Ovary (tissue), 9 donors: ENCODE data around the gene TGFBI. TPM values are rescaled to one million over a fixed set of nuclear protein-coding genes. Genes with fewer than 3 reads are reported as not detected.
"Not testable (repeated sequence)": the region's sequence is repeated elsewhere in the genome, so short reads cannot be mapped to it uniquely, and the experiment has no call there.

Source experiments
- DNase-seq, 5 donors: peaks; one replicate each; pipeline ENCODE4 v3.0.0-alpha.2; 2019 to 2020
- H3K27ac ChIP-seq, 2 donors: fragments of 200-600 bp; one replicate each; pipeline versions ENCODE4 v1.5.1 to v1.8.0; 2019 to 2022
- H3K27me3 ChIP-seq: fragments of 200-600 bp; one replicate; pipeline ENCODE4 v1.8.0; 2022
- H3K36me3 ChIP-seq: fragments of 200-600 bp; sonication (generic); one replicate; pipeline ENCODE4 v1.5.1; 2019
- H3K4me1 ChIP-seq: one replicate; pipeline ENCODE4 v1.8.1; 2013; ENCODE audit warnings: mild to moderate bottlenecking, moderate library complexity; ENCODE audit not compliant: insufficient read depth
- H3K4me3 ChIP-seq: fragments of 200-600 bp; sonication (generic); one replicate; pipeline ENCODE4 v1.5.1; 2017
- H3K9me3 ChIP-seq, 2 donors: fragments of 200-600 bp in 1 of 2; sonication (generic) in 1 of 2; one replicate each; pipeline versions ENCODE4 v1.5.1 to v1.8.1; 2013 to 2019; ENCODE audit warnings: mild to moderate bottlenecking in 1 of 2, moderate library complexity in 1 of 2
- EP300 ChIP-seq: sonication (generic); formaldehyde crosslinking; IDR thresholded peaks from one replicate; pipeline ENCODE4 v1.6.1; 2017; ENCODE audit warnings: antibody characterized with exemption
- POLR2A ChIP-seq: fragments of 450-650 bp; IDR thresholded peaks from one replicate; pipeline ENCODE4 v1.6.1; 2017; ENCODE audit warnings: antibody characterized with exemption, mild to moderate bottlenecking, moderate library complexity
- WGBS, 3 donors: extraction: QIAGEN DNeasy Blood & Tissue Kit in 1 of 3; methylation state at CpG; one replicate each; pipeline versions ENCODE4 v1.1.5 to v1.1.7; 2013 to 2017; 5-methylcytosine and 5-hydroxymethylcytosine counted together
- intact Hi-C, 4 donors: fragments of 100-400 bp; cut with DNase I; formaldehyde crosslinking; loops; one replicate each; pipeline versions ENCODE4 v1.11.0 to v1.15.1; 2022 to 2023
- polyA plus RNA-seq, 2 donors: library from polyadenylated mRNA; stranded (reverse); fragments of 200-250 nt in 1 of 2; fragments of 350-450 nt in 1 of 2; fragmentation: Illumina TruSeq in 1 of 2; extraction: RNeasy Lipid Tissue Mini Kit (QIAGEN cat#74804) in 1 of 2; gene quantifications; one replicate each; pipeline ENCODE4 v1.2.3, GENCODE V29; 2013 to 2014
- total RNA-seq, 7 donors: library from RNA; depleted of rRNA in 2 of 7; stranded (reverse); fragments of >200 nt in 2 of 7; fragmentation: NEBNext Ultra II Directional in 3 of 7; extraction: Animal tissue kit (Norgen Biotek cat#: 25700) in 3 of 7; gene quantifications; one replicate each; pipeline versions ENCODE4 v1.1.0 to v1.2.4, GENCODE V29; 2016 to 2023
- TF ChIP-seq, protein P1 (sequence below), 3 donors: fragments of 450-650 bp in 2 of 3; fragments of 200-600 bp in 1 of 3; IDR thresholded peaks; one replicate each; pipeline versions ENCODE4 v1.5.1 to v1.8.0; 2016 to 2022; ENCODE audit warnings: antibody characterized with exemption in 3 of 3, mild to moderate bottlenecking in 1 of 3
- donor health status: DM: no; HTN: no; CAD: no; lungs with moderate emphysema.
- donor health status: DM: no; HTN: no; CAD: no.
- donor health status: Bipolar disorder and iron deficiency.
- donor health status: DM: yes; HTN: yes; CAD: no.
- donor health status: DM: no; HTN: no; CAD: no.
- donor health status: DM: yes; HTN: yes; CAD: no.

The TGFBI gene
- total and polyA plus RNA-seq, 9 donors: 14.5 to 138 (median 25.3) TPM

DNA sequence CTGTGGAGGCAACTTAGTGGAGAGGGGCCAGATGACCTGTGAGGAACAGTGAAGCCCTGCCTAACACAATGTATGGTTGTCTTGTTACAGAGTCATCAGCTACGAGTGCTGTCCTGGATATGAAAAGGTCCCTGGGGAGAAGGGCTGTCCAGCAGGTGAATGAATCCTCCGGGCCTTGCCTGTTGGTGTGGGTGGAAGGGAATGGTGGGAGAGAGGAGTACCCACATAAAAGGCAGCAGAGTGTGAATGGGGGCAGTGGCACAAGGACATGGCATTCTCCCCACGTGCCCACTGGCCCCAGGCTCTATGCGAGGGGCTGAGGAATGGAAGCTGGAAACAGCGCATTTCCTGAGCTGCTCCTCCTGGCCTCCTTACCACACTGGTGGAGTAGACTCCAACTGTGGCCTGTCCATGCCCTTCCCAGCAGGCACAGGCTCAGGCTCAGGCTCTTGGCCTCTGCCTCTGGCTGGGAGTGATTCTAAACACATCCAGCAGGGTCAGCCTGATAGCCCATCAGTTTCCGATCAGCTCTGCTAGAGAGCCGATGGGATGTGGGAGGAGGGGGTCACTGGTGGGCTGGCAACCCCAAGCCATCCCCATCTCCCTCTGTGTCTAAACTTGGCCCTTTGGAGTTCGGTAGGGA lies 15.3 kb downstream of the TGFBI start:
- TF ChIP-seq POLR2A (no peak), EP300 (no peak)
- TF ChIP-seq, protein P1, sequence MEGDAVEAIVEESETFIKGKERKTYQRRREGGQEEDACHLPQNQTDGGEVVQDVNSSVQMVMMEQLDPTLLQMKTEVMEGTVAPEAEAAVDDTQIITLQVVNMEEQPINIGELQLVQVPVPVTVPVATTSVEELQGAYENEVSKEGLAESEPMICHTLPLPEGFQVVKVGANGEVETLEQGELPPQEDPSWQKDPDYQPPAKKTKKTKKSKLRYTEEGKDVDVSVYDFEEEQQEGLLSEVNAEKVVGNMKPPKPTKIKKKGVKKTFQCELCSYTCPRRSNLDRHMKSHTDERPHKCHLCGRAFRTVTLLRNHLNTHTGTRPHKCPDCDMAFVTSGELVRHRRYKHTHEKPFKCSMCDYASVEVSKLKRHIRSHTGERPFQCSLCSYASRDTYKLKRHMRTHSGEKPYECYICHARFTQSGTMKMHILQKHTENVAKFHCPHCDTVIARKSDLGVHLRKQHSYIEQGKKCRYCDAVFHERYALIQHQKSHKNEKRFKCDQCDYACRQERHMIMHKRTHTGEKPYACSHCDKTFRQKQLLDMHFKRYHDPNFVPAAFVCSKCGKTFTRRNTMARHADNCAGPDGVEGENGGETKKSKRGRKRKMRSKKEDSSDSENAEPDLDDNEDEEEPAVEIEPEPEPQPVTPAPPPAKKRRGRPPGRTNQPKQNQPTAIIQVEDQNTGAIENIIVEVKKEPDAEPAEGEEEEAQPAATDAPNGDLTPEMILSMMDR (IDR thresholded peaks at IDR 0.05): no peak
- WGBS, 3 donors: 94% methylated on average over 8 of the region's 8 CpGs
- Histone ChIP-seq H3K36me3 (no peaks in the 10 kb centered on the region), H3K4me3 (no peak overlapping the region), H3K27ac (no peak overlapping the region), H3K9me3 (no peaks in the 10 kb centered on the region), H3K4me1 (no peaks in the 10 kb centered on the region), H3K27me3 (no peaks in the 10 kb centered on the region)
- peak in 1 of 5 donors; percentile 7 for DNase-seq
- intact Hi-C loops: no loop called here

DNA sequence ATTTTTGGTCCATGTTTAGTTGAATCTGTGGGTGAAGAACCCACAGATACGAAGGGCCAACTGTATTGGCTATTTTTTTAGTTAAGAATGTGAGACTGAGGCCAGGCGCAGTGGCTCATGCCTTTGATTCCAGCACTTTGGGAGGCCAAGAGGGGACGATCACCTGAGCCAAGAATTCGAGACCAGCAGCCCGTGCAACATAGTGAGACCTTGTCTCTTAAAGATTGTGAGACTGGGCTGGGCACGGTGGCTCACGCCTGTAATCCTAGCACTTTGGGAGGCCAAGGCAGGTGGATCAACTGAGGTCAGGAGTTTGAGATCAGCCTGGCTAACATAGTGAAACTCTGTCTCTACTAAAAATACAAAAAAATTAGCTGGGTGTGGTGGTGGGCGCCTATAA lies 16.2 kb downstream of the TGFBI start:
- H3K36me3 ChIP-seq, H3K4me1 ChIP-seq, H3K27me3 ChIP-seq, intact Hi-C loops, H3K4me3 ChIP-seq, H3K27ac ChIP-seq, DNase-seq, H3K9me3 ChIP-seq: not testable (repeated sequence)
- WGBS, 3 donors: 83 to 90% (median 86%) methylated on average over 8 of the region's 8 CpGs

DNA sequence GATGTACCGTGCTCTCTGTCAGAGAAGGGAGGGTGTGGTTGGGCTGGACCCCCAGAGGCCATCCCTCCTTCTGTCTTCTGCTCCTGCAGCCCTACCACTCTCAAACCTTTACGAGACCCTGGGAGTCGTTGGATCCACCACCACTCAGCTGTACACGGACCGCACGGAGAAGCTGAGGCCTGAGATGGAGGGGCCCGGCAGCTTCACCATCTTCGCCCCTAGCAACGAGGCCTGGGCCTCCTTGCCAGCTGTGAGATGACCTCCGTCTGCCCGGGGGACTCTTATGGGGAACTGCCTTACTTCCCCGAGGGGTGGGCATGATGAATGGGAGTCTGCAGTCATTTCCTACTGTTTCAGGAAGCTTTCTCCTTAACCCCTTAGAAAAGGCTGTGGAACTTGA lies 17.5 kb downstream of the TGFBI start:
- DNase-seq: no peak
- Histone ChIP-seq H3K9me3 (no peaks in the 10 kb centered on the region), H3K4me1 (no peaks in the 10 kb centered on the region), H3K4me3 (no peak overlapping the region), H3K27ac (no peak overlapping the region), H3K36me3 (no peaks in the 10 kb centered on the region), H3K27me3 (no peaks in the 10 kb centered on the region)
- TF ChIP-seq EP300: no peak
- no peak for TF ChIP-seq POLR2A
- TF ChIP-seq, protein P1 (IDR thresholded peaks at IDR 0.05): no peak
- 83 to 88% (median 85%) methylated on average over 12 of the region's 12 CpGs for WGBS, 3 donors
- intact Hi-C loops: no loop called here

DNA sequence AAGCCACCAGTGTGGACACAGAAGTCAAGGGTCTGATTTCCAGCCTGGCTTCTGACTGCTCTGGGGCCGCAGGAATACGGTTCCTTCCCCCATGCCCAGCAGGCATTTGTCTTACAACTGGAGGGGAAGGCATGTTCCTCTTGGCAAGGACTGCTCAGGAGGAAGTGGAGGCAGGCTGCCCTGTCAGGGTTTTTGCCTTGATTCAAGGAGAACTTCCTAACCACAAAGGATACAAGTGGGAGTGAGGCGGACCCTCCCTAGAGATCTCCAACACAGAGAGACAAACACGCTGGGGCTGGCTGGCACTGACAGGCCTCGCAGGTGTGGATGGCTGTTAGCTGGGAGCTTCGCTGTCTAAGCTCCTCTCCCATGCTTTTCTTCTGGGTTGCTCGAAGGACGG lies 19.1 kb downstream of the TGFBI start:
- H3K27me3 ChIP-seq: no peaks in the 10 kb centered on the region
- no peaks in the 10 kb centered on the region for H3K9me3 ChIP-seq
- H3K27ac ChIP-seq: no peak overlapping the region
- WGBS, 3 donors: 70 to 75% (median 74%) methylated on average over 8 of the region's 8 CpGs
- H3K4me1 ChIP-seq: no peaks in the 10 kb centered on the region
- no peak for DNase-seq
- intact Hi-C loops: no loop called here
- no peak overlapping the region for H3K4me3 ChIP-seq
- TF ChIP-seq EP300 (no peak), POLR2A (no peak)
- TF ChIP-seq, protein P1 (IDR thresholded peaks at IDR 0.05): no peak
- H3K36me3 ChIP-seq: no peaks in the 10 kb centered on the region

DNA sequence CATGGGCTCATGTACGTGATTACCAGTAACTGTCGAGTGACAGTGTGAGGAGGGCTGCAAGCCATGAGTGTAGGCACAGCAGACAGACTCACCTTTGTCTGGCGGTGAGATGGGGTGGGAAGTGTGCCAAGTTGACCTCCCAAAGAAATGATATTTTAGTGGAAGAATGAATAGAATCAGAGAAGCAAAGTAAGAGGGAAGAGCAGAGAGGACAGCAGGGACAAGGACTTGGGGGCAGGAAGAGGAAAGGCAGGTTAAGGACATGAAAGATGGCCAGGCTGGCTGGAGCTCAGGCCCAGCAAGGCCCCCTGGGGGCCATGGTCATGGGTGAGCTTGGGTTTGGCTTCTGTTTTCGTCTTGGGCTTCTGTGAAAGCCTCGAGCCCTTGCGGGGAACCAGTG lies 20.2 kb downstream of the TGFBI start:
- whole genome bisulfite sequencing, 3 donors: 93 to 97% (median 95%) methylated on average over 6 of the region's 6 CpGs
- Histone ChIP-seq H3K4me1 (no peaks in the 10 kb centered on the region), H3K4me3 (no peak overlapping the region), H3K27ac (no peak overlapping the region), H3K9me3 (no peaks in the 10 kb centered on the region), H3K27me3 (no peaks in the 10 kb centered on the region), H3K36me3 (no peaks in the 10 kb centered on the region)
- no peak for DNase-seq
- TF ChIP-seq EP300 (no peak), POLR2A (no peak)
- TF ChIP-seq, protein P1 (IDR thresholded peaks at IDR 0.05): no peak
- intact Hi-C loops: no loop called here
